Peyer's patch (tissue), 4 donors: ENCODE data around the gene TMTC2. TPM values are rescaled to one million over a fixed set of nuclear protein-coding genes. Genes with fewer than 3 reads are reported as not detected.

Source experiments
- DNase-seq, 3 donors: peaks; one replicate each; pipeline ENCODE4 v3.0.0-alpha.2; 2017 to 2019
- H3K27ac ChIP-seq, 4 donors: fragments of 200-600 bp; sonication (generic); one replicate each; pipeline ENCODE4 v1.5.1; 2016 to 2019
- H3K27me3 ChIP-seq, 2 donors: fragments of 200-600 bp; sonication (generic); one replicate each; pipeline ENCODE4 v1.5.1; 2019
- H3K36me3 ChIP-seq, 3 donors: fragments of 200-600 bp; sonication (generic); one replicate each; pipeline ENCODE4 v1.5.1; 2016 to 2019
- H3K4me1 ChIP-seq, 4 donors: fragments of 200-600 bp; sonication (generic); one replicate each; pipeline ENCODE4 v1.5.1; 2016 to 2019
- H3K4me3 ChIP-seq, 4 donors: fragments of 200-600 bp; sonication (generic); 1 replicate in 3 of 4; 2 replicates in 1 of 4; pipeline ENCODE4 v1.5.1; 2016 to 2019; ENCODE audit warnings: mild to moderate bottlenecking in 1 of 4
- H3K9me3 ChIP-seq, 4 donors: fragments of 200-600 bp; sonication (generic); one replicate each; pipeline ENCODE4 v1.5.1; 2016 to 2019; ENCODE audit warnings: mild to moderate bottlenecking in 1 of 4
- CTCF ChIP-seq, 6 experiments: fragments of 450-650 bp in 4 of 6; fragments of 200-600 bp in 2 of 6; sonication (generic) in 1 of 6; IDR thresholded peaks; one replicate each; pipeline ENCODE4 v1.5.1; 2017 to 2019; ENCODE audit warnings: antibody characterized with exemption in 6 of 6, mild to moderate bottlenecking in 3 of 6, moderate library complexity in 1 of 6
- POLR2A ChIP-seq, 2 donors: fragments of 450-650 bp; IDR thresholded peaks; one replicate each; pipeline ENCODE4 v1.5.1; 2017; ENCODE audit warnings: antibody characterized with exemption in 2 of 2, mild to moderate bottlenecking in 2 of 2, moderate library complexity in 2 of 2
- total RNA-seq, 4 donors: library from RNA; depleted of rRNA; stranded (reverse); fragments of >200 nt; gene quantifications; one replicate each; pipeline ENCODE4 v1.1.0, GENCODE V29; 2016

TMTC2 gene
- total RNA-seq, 4 donors from 2014 or later = 7.0 to 19.8 (median 8.5) TPM

- no peaks in the 10 kb centered on the region for H3K4me1 ChIP-seq
- no peaks in the 10 kb centered on the region for H3K27me3 ChIP-seq
- no peak overlapping the region for H3K27ac ChIP-seq
- H3K4me3 ChIP-seq = no peak overlapping the region
- TF ChIP-seq CTCF (IDR thresholded peaks at IDR 0.05) = no peak
- TF ChIP-seq POLR2A (IDR thresholded peaks at IDR 0.05) = no peak
- no peaks in the 10 kb centered on the region for H3K36me3 ChIP-seq
- no peak for DNase-seq
- no peaks in the 10 kb centered on the region for H3K9me3 ChIP-seq
These were observed 60.0 kb downstream of the TMTC2 start for GRCh38 chr12:82746668-82747067.

GRCh38 chr12:82749015-82749414, 62.3 kb downstream of the TMTC2 start:
- H3K4me1 ChIP-seq = no peaks in the 10 kb centered on the region
- no peak for DNase-seq
- H3K9me3 ChIP-seq = no peaks in the 10 kb centered on the region
- no peaks in the 10 kb centered on the region for H3K36me3 ChIP-seq
- no peaks in the 10 kb centered on the region for H3K27me3 ChIP-seq
- no peak overlapping the region for H3K4me3 ChIP-seq
- no peak overlapping the region for H3K27ac ChIP-seq
- no peak for TF ChIP-seq CTCF (IDR thresholded peaks at IDR 0.05)
- no peak for TF ChIP-seq POLR2A (IDR thresholded peaks at IDR 0.05)

GRCh38 chr12:82754856-82755255, 68.2 kb downstream of the TMTC2 start:
- H3K4me3 ChIP-seq = no peak overlapping the region
- H3K27ac ChIP-seq = no peak overlapping the region
- no peaks in the 10 kb centered on the region for H3K4me1 ChIP-seq
- no peak for TF ChIP-seq CTCF (IDR thresholded peaks at IDR 0.05)
- no peak for TF ChIP-seq POLR2A (IDR thresholded peaks at IDR 0.05)
- no peak for DNase-seq
- H3K9me3 ChIP-seq = no peaks in the 10 kb centered on the region
- no peaks in the 10 kb centered on the region for H3K27me3 ChIP-seq
- no peaks in the 10 kb centered on the region for H3K36me3 ChIP-seq

DNA sequence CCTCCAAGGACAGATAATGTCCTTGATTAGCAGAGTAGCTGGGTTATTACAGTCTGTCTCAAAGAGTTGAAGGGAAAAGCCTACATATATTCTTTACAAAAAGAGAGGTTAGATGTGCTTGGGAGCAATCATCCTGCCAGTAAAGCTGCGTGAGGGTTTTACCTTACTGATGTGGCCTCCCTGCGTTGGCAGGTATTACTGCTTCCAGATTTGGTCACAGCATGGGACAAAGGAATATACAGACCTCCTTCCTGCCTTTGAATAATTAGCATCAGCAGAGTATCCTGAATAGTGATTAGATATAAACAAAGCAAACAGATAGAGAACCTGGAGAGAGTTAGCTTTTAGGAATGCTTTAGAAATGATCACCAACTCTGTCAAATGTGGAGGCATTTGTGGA, 69.6 kb downstream of the TMTC2 start:
- no peak for DNase-seq
- H3K4me3 ChIP-seq = no peak overlapping the region
- no peaks in the 10 kb centered on the region for H3K36me3 ChIP-seq
- no peak for TF ChIP-seq CTCF (IDR thresholded peaks at IDR 0.05)
- no peak for TF ChIP-seq POLR2A (IDR thresholded peaks at IDR 0.05)
- H3K9me3 ChIP-seq = no peaks in the 10 kb centered on the region
- no peaks in the 10 kb centered on the region for H3K27me3 ChIP-seq
- no peak overlapping the region for H3K27ac ChIP-seq
- no peaks in the 10 kb centered on the region for H3K4me1 ChIP-seq

DNA sequence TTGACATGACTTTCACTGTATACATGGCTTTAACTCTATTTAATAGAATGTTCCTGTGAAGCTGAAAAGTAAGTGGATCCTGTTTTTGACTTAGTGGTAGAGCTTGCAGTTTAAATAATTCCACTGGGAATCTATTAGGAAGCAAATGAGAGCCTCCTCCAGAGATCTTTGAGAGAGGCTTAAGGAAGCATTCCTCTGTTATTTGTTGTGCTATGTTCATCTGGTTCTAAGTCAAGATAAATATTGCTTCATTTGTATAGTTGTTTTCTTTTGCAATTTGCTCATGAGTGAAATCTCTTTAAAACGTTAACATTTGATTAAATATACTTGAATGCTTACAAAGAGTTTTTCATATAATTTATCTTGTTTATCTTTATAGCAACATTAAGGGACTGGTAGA, 70.4 kb downstream of the TMTC2 start:
- Histone ChIP-seq H3K4me3 (no peak overlapping the region), H3K9me3 (no peaks in the 10 kb centered on the region), H3K27ac (no peak overlapping the region), H3K4me1 (no peaks in the 10 kb centered on the region), H3K36me3 (no peaks in the 10 kb centered on the region), H3K27me3 (no peaks in the 10 kb centered on the region)
- no peak for TF ChIP-seq CTCF (IDR thresholded peaks at IDR 0.05)
- TF ChIP-seq POLR2A (IDR thresholded peaks at IDR 0.05) = no peak
- DNase-seq = no peak

DNA sequence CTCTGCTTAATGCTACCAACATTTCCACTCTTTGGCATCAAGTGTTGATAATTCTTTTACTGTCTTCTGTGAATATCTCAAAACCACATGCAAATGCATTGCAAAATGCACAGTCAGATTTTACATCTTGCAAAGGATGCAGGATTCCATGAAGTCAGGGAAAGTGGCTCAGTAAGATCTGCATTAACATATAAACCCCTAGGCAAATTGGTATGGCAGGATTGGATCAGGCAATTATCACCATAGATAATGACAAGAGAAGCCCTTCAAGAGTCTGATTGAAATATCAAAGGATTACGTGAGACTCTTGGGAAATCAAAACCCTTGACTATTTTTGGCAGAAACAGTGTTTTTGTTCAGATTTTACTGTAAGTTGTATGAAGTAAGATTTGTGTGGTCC, 71.0 kb downstream of the TMTC2 start:
- no peak for DNase-seq
- Histone ChIP-seq H3K27me3 (no peaks in the 10 kb centered on the region), H3K9me3 (no peaks in the 10 kb centered on the region), H3K27ac (no peak overlapping the region), H3K36me3 (no peaks in the 10 kb centered on the region), H3K4me3 (no peak overlapping the region), H3K4me1 (no peaks in the 10 kb centered on the region)
- no peak for TF ChIP-seq POLR2A (IDR thresholded peaks at IDR 0.05)
- TF ChIP-seq CTCF (IDR thresholded peaks at IDR 0.05) = no peak
